ENCODE data around the gene ZNF784. TPM values are rescaled to one million over a fixed set of nuclear protein-coding genes. Genes with fewer than 3 reads are reported as not detected.

The ZNF784 gene
- total RNA-seq, 2 experiments from 2014 or later = 5.2 to 5.3 TPM

DNA sequence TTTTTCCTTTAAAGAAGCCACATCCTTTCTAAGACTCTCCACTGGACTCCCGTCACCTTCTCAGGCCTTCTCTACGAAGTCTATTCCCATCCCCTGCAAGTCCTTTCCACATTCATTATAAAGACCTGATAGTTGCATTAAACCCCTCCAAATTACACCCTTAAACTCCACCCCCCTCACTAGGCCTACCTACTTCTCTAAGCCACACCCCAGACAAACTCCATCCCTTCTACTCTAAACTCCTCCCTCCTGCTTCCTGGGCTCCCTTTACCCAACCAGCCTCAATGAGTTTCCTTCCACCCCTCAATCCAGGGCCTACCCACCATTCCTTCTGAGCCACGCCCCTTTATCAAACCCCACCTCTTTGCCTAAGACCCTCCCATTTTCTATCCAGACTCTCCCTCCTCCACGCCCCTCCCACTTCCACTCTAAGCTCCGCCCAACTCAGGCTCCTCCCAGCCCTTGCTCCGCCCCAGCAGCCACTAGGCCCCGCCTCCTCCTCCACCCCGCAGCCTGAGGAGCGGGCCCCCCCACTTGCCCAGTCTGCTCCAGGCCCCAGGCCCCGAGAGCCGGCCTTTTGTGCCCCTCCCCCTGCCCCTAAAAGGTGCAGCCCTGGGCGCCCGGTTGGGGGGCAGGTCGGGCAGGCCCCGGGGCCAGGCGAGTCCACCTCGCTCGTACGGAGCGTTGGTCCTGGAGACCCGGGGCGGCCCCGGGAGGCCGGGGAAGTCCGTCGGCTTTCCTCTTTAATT lies 25.5 kb downstream of the ZNF784 start:
- H3K27me3 Mint-ChIP-seq (ENCODE audit: low read depth) = no peaks in the 10 kb centered on the region
- peak overlapping the region; percentile 100 for H3K27ac Mint-ChIP-seq
- POLR2A ChIA-PET = interaction anchor here (0.7 to 2.4 kb wide), 12 partner anchors 11 to 192 kb away, joined by 3 to 10 read pairs (median 4); partner anchors contain the start of genes U2AF2, UBE2S, ZNF579 and ZNF784
- peak overlapping the region; percentile 97 for H3K4me3 Mint-ChIP-seq
- CTCF ChIA-PET = interaction anchor here (0.9 to 1.8 kb wide), 8 partner anchors 26 to 258 kb away, joined by 3 to 12 read pairs (median 4); partner anchors contain the start of genes U2AF2 and ZNF784
- peak; percentile 73 for ATAC-seq
- H3K9me3 Mint-ChIP-seq (ENCODE audit: insufficient read depth) = no peaks in the 10 kb centered on the region
- peak; percentile 95 for DNase-seq
- H3K4me1 Mint-ChIP-seq (ENCODE audit: low read depth) = peaks cover 32% of the 10 kb centered on the region
- H3K36me3 Mint-ChIP-seq (ENCODE audit: low read depth) = peaks cover 47% of the 10 kb centered on the region

DNA sequence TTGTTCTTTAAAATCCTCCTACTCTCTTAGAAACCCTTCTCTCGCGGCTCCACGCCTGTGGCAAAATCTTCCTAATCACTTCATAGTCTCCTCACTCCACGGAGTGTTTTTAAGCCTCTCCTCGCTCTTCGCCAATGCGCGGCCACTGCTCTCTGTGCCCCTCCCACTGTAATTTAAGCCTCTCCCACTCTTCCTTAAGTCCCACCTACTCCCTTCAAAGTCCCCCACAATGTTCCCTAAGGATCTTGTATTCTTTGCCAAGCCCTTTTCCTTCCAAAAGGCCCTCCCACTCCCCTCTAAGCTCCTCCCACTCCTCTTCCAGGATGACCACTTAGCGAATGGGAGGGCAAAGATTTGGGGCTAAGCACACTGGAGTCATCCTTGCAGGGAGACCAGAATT lies 26.3 kb downstream of the ZNF784 start:
- peaks cover 42% of the 10 kb centered on the region for H3K36me3 Mint-ChIP-seq (ENCODE audit: low read depth)
- DNase-seq (no peak), ATAC-seq (no peak)
- CTCF ChIA-PET = no interaction called here
- H3K27me3 Mint-ChIP-seq (ENCODE audit: low read depth) = no peaks in the 10 kb centered on the region
- no peak overlapping the region for H3K4me3 Mint-ChIP-seq
- H3K9me3 Mint-ChIP-seq (ENCODE audit: insufficient read depth) = no peaks in the 10 kb centered on the region
- H3K27ac Mint-ChIP-seq = no peak overlapping the region
- H3K4me1 Mint-ChIP-seq (ENCODE audit: low read depth) = peaks cover 23% of the 10 kb centered on the region
- POLR2A ChIA-PET = interaction anchor here (2.4 kb wide), 1 partner anchor 29 kb away, joined by 9 read pairs; no protein-coding TSS in a partner anchor

DNA sequence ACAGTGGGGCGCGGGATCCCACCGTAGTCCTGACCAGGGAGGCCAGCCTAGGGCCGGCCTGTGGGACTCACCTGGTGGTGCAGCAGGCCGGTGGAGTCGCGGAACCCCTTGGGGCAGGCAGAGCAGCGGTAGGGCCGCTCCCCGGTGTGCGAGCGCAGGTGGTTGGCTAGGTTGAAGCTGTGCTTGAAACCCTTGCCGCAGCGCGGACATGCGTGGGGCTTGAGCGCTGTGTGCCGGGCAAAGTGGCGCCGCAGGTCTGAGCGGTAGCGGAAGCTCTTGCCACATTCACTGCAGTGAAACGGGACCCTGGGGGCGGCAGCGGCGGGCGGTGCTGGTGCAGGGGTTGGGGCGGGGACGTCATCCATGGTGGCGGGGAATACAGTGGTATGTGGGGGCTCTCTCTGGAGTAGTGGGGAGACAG lies 26.9 kb downstream of the ZNF784 start:
- CTCF ChIA-PET = no interaction called here
- Mint-ChIP-seq H3K27ac (no peak overlapping the region), H3K9me3 (ENCODE audit: insufficient read depth) (no peaks in the 10 kb centered on the region), H3K4me3 (no peak overlapping the region), H3K27me3 (ENCODE audit: low read depth) (no peaks in the 10 kb centered on the region), H3K36me3 (ENCODE audit: low read depth) (peaks cover 40% of the 10 kb centered on the region), H3K4me1 (ENCODE audit: low read depth) (peaks cover 23% of the 10 kb centered on the region)
- no peak for DNase-seq
- POLR2A ChIA-PET = no interaction called here
- no peak for ATAC-seq

DNA sequence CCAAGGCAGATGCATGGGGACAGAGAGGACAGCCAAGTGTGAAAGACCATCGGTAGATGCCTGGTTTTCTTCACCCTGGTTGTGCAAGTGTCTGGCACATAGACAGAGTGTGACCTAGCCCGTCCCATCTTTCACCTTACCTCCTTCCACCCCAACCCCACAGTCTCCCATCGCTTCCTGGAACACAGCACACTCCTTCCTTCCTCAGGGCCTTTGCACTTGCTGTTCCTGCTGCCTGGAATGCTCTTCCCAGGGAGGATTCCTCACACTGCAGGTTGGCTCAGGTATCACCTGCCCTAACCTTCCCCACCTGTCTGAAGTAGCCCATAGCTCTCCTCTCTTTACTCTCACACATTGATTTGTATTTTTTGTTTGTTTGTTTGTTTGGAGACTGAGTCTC lies 28.1 kb downstream of the ZNF784 start:
- Mint-ChIP-seq H3K9me3 (ENCODE audit: insufficient read depth) (no peaks in the 10 kb centered on the region), H3K27me3 (ENCODE audit: low read depth) (no peaks in the 10 kb centered on the region), H3K36me3 (ENCODE audit: low read depth) (peaks cover 36% of the 10 kb centered on the region), H3K27ac (no peak overlapping the region), H3K4me1 (ENCODE audit: low read depth) (peaks cover 17% of the 10 kb centered on the region), H3K4me3 (no peak overlapping the region)
- ChIA-PET CTCF (no interaction called here), POLR2A (interaction anchor here (0.7 to 1.4 kb wide), 2 partner anchors 10 to 75 kb away, joined by 3 read pairs; partner anchors contain the start of gene ZNF865)
- ATAC-seq (no peak), DNase-seq (no peak)

DNA sequence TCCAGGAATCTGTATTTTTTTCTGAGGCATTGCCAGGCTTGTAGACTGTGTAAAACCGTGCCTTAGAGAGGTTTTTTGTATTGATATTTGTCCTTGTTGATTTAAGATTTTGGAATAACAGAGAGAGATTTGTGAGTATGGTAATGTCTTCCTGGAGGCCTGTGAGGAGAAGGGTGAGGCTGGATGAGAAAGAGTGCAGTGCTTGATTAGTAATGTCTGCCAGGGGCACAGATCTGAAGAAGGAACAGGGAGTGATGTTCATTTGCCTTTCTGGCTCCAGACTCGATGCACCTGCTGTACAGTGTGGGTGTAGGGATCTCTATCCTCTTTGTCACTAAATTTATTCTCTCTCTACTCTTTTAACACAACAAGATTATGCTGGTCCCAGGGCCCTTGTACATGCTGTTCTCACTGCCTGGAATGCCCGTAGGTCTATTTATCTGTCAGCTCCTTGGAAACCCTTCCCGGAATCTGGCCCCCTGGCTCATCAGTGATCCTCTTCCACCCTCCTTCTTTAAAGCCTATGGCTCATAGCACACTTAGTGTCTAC lies 29.3 kb downstream of the ZNF784 start:
- no peak overlapping the region for H3K27ac Mint-ChIP-seq
- CTCF ChIA-PET = no interaction called here
- ATAC-seq (no peak), DNase-seq (no peak)
- H3K4me1 Mint-ChIP-seq (ENCODE audit: low read depth) = peaks cover 10% of the 10 kb centered on the region
- H3K9me3 Mint-ChIP-seq (ENCODE audit: insufficient read depth) = no peaks in the 10 kb centered on the region
- H3K36me3 Mint-ChIP-seq (ENCODE audit: low read depth) = peaks cover 36% of the 10 kb centered on the region
- H3K4me3 Mint-ChIP-seq = no peak overlapping the region
- H3K27me3 Mint-ChIP-seq (ENCODE audit: low read depth) = no peaks in the 10 kb centered on the region
- POLR2A ChIA-PET = no interaction called here

DNA sequence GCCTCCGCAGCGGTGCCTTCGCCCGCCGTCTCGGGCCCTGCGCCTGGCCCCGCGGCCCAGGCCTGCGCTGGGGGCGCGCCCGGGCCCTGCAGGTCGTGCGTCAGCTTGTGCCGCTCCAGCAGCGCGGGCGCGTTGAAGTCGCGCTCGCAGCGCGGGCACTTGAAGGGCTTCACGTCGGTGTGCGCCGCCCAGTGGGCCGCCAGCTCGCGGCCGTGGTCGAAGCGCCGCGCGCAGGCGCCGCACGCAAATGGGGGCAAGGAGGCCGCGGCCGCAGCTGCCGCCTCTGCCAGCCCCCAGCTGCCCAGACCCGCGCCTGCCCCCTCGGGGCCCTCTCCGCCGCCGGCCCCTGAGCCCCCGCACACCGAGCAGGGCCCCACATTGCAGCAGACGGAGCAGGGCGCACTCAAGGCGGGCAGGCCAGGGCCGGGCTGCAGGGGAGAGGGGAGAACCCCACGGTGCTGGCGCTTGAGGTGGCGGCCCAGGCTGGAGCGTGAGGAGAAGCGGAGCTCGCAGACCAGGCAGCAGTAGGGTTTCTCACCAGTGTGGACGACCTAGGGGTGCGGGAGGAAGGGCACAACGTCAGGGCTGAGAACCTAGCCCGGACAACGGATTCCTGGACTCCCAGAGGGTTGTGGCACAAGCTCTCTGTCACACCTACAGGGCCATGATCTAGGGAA lies 31.1 kb downstream of the ZNF784 start:
- DNase-seq (no peak), ATAC-seq (no peak)
- Mint-ChIP-seq H3K4me1 (ENCODE audit: low read depth) (peaks cover 3% of the 10 kb centered on the region), H3K27ac (no peak overlapping the region), H3K4me3 (no peak overlapping the region), H3K9me3 (ENCODE audit: insufficient read depth) (no peaks in the 10 kb centered on the region), H3K27me3 (ENCODE audit: low read depth) (no peaks in the 10 kb centered on the region), H3K36me3 (ENCODE audit: low read depth) (peaks cover 30% of the 10 kb centered on the region)
- POLR2A ChIA-PET = no interaction called here
- CTCF ChIA-PET = interaction anchor here (1.1 kb wide), 1 partner anchor 89 kb away, joined by 3 read pairs; no protein-coding TSS in a partner anchor

DNA sequence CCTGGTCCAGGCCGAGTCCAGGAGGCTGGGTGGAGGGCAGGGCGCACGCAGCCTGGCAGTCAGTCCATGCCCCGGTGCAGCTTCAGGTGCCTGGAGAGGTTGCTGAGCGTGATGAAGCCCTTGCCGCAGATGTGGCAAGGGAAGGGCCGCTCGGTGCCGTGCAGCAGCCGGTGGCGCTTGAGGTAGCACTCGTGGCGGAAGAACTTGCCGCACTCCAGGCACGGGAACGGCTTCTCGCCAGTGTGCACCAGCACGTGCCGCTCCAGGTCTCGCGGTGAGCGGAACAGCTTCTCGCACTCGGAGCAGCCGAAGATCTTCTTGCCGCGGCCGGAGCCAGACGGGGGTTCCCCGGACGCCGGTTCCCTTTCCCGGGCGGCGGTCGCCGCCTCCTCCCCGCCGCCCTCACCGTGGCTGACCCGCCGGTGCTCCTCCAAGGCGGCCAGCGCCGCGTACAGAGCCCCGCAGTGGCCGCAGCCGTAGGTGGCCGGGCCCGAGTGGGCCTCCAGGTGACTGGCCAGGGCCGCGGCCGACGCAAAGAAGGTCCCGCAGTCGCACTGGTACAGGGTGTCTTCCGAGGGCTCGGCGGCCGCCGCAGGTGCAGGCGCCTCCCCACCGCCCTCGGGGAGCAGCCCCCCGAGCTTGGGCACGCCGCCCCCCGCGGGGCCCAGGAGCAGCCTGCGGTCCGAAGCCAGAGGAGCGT lies 31.8 kb downstream of the ZNF784 start:
- DNase-seq (no peak), ATAC-seq (no peak)
- Mint-ChIP-seq H3K9me3 (ENCODE audit: insufficient read depth) (no peaks in the 10 kb centered on the region), H3K4me3 (no peak overlapping the region), H3K4me1 (ENCODE audit: low read depth) (peaks cover under 1% of the 10 kb centered on the region), H3K27me3 (ENCODE audit: low read depth) (no peaks in the 10 kb centered on the region), H3K36me3 (ENCODE audit: low read depth) (peaks cover 28% of the 10 kb centered on the region), H3K27ac (no peak overlapping the region)
- POLR2A ChIA-PET = no interaction called here
- CTCF ChIA-PET = no interaction called here

DNA sequence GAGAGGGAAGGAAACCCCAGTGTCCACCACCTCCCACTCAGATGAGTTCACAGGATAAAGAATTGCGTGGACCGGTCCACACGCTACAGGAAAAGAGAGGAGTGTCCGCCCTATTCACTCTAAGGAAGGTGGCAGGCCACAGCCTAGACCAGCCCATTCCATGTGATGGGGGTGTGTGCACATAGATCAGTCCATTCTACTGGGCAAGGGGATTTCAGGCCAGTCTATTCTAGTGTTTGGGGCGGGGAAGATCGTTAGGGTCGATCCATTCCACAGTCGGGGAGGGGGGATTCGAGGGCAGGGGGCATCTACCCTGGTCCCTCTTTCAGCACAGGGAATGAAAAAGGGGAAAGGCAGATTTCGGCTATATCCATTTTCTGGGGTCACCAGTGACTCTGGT lies 32.8 kb downstream of the ZNF784 start:
- Mint-ChIP-seq H3K9me3 (ENCODE audit: insufficient read depth) (no peaks in the 10 kb centered on the region), H3K27me3 (ENCODE audit: low read depth) (peaks cover 7% of the 10 kb centered on the region), H3K4me3 (no peak overlapping the region), H3K4me1 (ENCODE audit: low read depth) (peaks cover 10% of the 10 kb centered on the region), H3K27ac (no peak overlapping the region), H3K36me3 (ENCODE audit: low read depth) (peaks cover 23% of the 10 kb centered on the region)
- ATAC-seq (no peak), DNase-seq (no peak)
- CTCF ChIA-PET = no interaction called here
- POLR2A ChIA-PET = no interaction called here

DNA sequence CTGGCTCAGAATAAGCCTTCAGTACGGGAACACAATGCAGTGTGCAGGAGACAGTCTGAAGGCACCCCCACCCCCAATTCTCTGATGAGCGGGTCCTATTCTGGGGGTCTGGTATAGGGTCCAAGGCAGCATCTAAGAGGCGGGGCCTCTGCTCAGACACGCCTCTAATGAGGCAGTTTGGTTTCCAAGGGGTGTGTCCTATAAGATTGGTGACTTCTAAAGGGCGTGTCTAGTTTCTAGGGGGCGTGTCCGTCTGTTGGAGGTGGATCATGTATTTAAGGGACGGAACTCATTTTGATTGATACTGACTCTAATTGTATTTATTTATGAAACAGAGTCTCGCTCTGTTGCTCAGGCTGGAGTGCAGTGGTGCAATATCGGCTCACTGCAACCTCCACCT lies 33.7 kb downstream of the ZNF784 start:
- no peak for ATAC-seq
- Mint-ChIP-seq H3K27me3 (ENCODE audit: low read depth) (peaks cover 12% of the 10 kb centered on the region), H3K27ac (no peak overlapping the region), H3K4me1 (ENCODE audit: low read depth) (peaks cover 16% of the 10 kb centered on the region), H3K4me3 (no peak overlapping the region), H3K36me3 (ENCODE audit: low read depth) (peaks cover 14% of the 10 kb centered on the region), H3K9me3 (ENCODE audit: insufficient read depth) (no peaks in the 10 kb centered on the region)
- CTCF ChIA-PET = no interaction called here
- POLR2A ChIA-PET = no interaction called here
- DNase-seq = no peak

DNA sequence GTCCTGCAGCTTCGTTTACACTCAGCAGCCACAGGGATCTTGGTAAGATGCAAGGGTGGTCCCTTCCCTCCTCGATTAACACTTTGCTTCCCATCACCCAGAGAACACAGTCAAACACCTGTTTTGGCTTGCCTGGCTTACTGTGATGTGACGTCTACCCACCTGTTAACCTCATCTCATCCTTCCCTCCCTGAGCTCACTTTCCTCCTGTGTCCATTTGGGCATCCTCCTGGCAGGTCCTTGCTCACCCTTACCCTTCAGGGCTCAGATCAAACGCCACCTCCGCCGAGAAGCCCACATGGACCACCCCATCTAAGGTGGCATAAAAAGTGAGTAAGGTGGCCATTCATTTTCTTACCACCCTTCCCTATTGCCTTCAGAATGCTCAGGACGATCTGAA lies 34.3 kb downstream of the ZNF784 start:
- Mint-ChIP-seq H3K4me3 (no peak overlapping the region), H3K36me3 (ENCODE audit: low read depth) (peaks cover 9% of the 10 kb centered on the region), H3K9me3 (ENCODE audit: insufficient read depth) (no peaks in the 10 kb centered on the region), H3K4me1 (ENCODE audit: low read depth) (peaks cover 20% of the 10 kb centered on the region), H3K27ac (no peak overlapping the region), H3K27me3 (ENCODE audit: low read depth) (peaks cover 17% of the 10 kb centered on the region)
- CTCF ChIA-PET = no interaction called here
- DNase-seq (no peak), ATAC-seq (no peak)
- POLR2A ChIA-PET = no interaction called here

DNA sequence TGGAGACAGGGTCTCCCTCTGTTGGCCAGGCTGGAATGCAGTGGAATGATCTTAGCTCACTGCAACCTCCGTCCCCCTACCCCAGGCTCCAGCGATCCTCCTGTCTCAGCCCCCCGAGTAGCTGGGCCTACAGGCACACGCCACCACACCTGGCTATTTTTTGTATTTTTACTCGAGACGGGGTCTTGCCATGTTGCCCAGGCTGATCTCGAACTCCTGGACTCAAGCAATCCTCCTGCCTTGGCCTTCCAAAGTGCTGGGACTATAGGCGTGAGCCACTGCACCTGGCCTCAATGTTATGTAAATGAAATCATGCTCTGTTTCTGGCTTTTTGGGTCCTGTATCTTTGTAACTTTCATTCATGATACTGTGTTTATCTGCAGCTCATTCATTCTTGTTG lies 35.6 kb downstream of the ZNF784 start:
- Mint-ChIP-seq H3K9me3 (ENCODE audit: insufficient read depth) (no peaks in the 10 kb centered on the region), H3K27me3 (ENCODE audit: low read depth) (peaks cover 21% of the 10 kb centered on the region), H3K4me1 (ENCODE audit: low read depth) (peaks cover 20% of the 10 kb centered on the region), H3K36me3 (ENCODE audit: low read depth) (peaks cover 3% of the 10 kb centered on the region), H3K4me3 (no peak overlapping the region), H3K27ac (no peak overlapping the region)
- ChIA-PET POLR2A (interaction anchor here (0.5 kb wide), 1 partner anchor 93 kb away, joined by 4 read pairs; no protein-coding TSS in a partner anchor), CTCF (interaction anchor here (3.2 kb wide), 1 partner anchor 18 kb away, joined by 11 read pairs; the partner anchor contains the start of gene ZNF865)
- ATAC-seq = no peak
- DNase-seq = no peak

Data from activated CD8-positive, alpha-beta T cell treated with anti-CD3 and anti-CD28 coated beads, Interleukin-2, amount 10 ng/mL, durations not matched to agents 7 days and 5 days (primary cell).